ENCODE results near the gene LSAMP. TPM values are rescaled to one million over a fixed set of nuclear protein-coding genes. Genes with fewer than 3 reads are reported as not detected.

LSAMP gene
- total RNA-seq, 1 experiment from 2014 or later = 16.1 TPM

GRCh38 chr3:116442331-116443021, 2.8 kb downstream of the LSAMP start:
- in situ Hi-C loops (cut with HindIII; ENCODE audit: low pct_unique_long_range_greater_than_20kb, low sequenced_read_pairs) = no loop called here
- no peak for DNase-seq (ENCODE audit: low read depth, low spot score)

- no peak for DNase-seq (ENCODE audit: low read depth, low spot score)
- in situ Hi-C loops (cut with HindIII; ENCODE audit: low pct_unique_long_range_greater_than_20kb, low sequenced_read_pairs) = no loop called here
Measured at GRCh38 chr3:116441652-116442051, 3.6 kb downstream of the LSAMP start.

GRCh38 chr3:116440196-116440595, 5.1 kb downstream of the LSAMP start:
- DNase-seq (ENCODE audit: low read depth, low spot score) = no peak
- in situ Hi-C loops (cut with HindIII; ENCODE audit: low pct_unique_long_range_greater_than_20kb, low sequenced_read_pairs) = no loop called here

DNA sequence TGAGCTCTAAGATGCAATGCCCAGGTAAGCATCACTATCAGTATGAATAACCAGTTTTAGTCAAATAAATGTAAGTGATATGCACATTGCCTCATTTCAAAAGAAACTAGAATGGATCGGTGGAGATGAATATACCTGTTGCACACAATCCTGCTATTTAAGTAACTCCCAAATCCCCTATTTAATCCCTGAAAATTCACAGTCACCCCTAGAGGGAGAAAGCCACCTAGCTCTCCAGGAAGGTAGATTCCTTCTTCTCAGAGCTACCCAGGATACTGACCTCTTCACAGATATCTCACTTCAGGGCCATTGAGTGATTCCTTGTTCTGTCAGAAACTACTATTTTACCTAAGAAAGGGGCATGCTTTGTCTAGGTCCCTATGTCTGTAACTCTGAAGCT, 11.7 kb downstream of the LSAMP start:
- in situ Hi-C loops (cut with HindIII; ENCODE audit: low pct_unique_long_range_greater_than_20kb, low sequenced_read_pairs) = no loop called here
- DNase-seq (ENCODE audit: low read depth, low spot score) = no peak

DNA sequence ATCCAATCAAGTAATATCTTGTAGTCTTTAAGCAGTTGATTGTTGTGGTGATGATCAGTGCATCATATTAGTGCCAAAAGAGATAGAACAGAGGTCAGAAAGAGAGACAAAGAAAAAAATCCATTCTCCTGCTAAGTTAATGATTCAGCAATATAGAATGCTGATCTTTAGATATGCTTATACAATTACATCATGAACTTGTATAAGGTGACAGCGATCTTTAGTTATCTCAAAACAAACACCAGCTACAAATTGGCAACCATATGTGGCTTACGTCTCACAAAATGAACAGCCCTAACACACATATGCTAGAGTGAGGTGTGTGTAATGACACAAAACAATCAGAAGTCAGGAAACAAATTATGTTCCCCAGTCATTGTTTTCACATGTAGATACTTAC, 12.5 kb downstream of the LSAMP start:
- in situ Hi-C loops (cut with HindIII; ENCODE audit: low pct_unique_long_range_greater_than_20kb, low sequenced_read_pairs) = no loop called here
- no peak for DNase-seq (ENCODE audit: low read depth, low spot score)

DNA sequence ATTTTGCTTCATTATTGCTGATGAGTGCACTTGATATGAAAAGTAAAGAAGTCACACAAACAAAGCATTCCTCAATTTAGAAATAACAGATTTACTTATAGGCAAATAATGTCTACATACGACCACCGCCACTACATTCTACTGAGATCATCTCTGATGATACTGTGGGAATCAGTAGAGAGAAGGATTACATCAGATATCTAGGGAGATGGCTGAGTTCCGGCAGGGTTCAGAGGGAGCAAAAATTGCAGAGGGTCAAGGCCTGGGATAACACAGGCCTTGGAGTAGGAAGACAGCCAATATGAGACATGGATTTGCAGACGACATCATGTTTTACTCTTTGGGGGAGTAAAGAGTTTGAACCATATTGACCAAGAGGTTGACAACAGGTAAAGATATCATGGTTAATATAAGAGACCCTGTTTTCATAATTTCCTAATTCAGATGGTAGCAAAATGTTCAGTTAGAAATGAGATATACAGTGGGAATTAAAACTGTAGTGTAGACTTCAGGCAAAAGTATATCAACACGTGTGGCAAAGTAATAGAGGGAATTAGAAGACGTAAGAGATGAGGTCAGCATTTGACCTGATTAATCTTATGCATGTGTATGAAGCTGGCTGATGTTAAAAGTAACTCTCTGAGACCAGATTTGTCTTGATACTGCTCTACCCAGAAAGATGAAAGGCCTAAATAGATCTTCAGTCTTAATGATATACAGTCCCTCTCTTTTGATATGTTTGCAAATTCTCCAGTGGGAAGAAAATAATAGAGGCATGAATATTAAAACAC, 15.6 kb downstream of the LSAMP start:
- in situ Hi-C loops (cut with HindIII; ENCODE audit: low pct_unique_long_range_greater_than_20kb, low sequenced_read_pairs) = no loop called here
- DNase-seq (ENCODE audit: low read depth, low spot score) = no peak

DNA sequence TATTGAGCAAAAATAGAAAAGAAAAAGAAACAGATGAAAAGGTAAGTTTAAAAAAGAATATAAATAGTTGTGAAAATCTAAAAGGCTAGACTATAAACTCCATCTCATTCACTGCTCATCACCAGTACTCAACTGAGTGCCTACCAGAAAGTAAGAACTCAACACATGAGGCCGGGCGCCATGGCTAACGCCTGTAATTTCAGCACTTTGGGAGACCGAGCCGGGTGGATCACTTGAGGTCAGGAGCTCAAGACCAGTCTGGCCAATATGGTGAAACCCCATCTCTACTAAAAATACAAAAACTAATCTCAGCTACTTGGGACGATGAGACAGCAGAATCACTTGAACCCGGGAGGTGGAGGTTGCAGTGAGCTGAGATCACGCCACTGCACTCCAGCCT, 19.3 kb downstream of the LSAMP start:
- no peak for DNase-seq (ENCODE audit: low read depth, low spot score)
- in situ Hi-C loops (cut with HindIII; ENCODE audit: low pct_unique_long_range_greater_than_20kb, low sequenced_read_pairs) = no loop called here

DNA sequence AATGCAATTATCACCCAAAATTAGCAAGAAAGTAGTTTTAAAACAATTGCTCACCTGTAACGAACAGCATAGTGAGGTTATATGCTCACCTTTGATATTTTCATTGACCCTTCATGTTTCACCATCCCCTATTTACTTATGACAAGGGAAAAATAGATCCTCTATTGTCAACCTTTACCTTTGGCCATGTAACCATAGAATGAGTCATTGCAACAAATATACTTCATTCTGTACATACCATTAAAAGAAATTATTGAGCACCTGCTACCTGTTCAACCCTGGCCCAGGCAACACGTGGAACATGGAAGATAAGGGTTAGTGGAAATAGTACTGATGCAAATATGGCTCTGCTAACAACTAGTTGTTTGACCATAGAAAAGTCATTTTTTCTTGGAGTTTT, 20.2 kb downstream of the LSAMP start:
- in situ Hi-C loops (cut with HindIII; ENCODE audit: low pct_unique_long_range_greater_than_20kb, low sequenced_read_pairs) = no loop called here
- no peak for DNase-seq (ENCODE audit: low read depth, low spot score)

- no peak for DNase-seq (ENCODE audit: low read depth, low spot score)
- in situ Hi-C loops (cut with HindIII; ENCODE audit: low pct_unique_long_range_greater_than_20kb, low sequenced_read_pairs) = no loop called here
Measured at GRCh38 chr3:116423945-116424344, 21.3 kb downstream of the LSAMP start.

- in situ Hi-C loops (cut with HindIII; ENCODE audit: low pct_unique_long_range_greater_than_20kb, low sequenced_read_pairs) = no loop called here
- DNase-seq (ENCODE audit: low read depth, low spot score) = peak; percentile 87
Measured at GRCh38 chr3:116423374-116423773, 21.9 kb downstream of the LSAMP start.

- in situ Hi-C loops (cut with HindIII; ENCODE audit: low pct_unique_long_range_greater_than_20kb, low sequenced_read_pairs) = no loop called here
- no peak for DNase-seq (ENCODE audit: low read depth, low spot score)
Measured at GRCh38 chr3:116417151-116417550, 28.1 kb downstream of the LSAMP start.

- DNase-seq (ENCODE audit: low read depth, low spot score) = peak; percentile 45
- in situ Hi-C loops (cut with HindIII; ENCODE audit: low pct_unique_long_range_greater_than_20kb, low sequenced_read_pairs) = no loop called here
Measured at GRCh38 chr3:116413319-116413718, 32.0 kb downstream of the LSAMP start.

- no peak for DNase-seq (ENCODE audit: low read depth, low spot score)
- in situ Hi-C loops (cut with HindIII; ENCODE audit: low pct_unique_long_range_greater_than_20kb, low sequenced_read_pairs) = no loop called here
Measured at GRCh38 chr3:116408473-116408872, 36.8 kb downstream of the LSAMP start.

GRCh38 chr3:116405231-116405630, 40.1 kb downstream of the LSAMP start:
- DNase-seq (ENCODE audit: low read depth, low spot score) = no peak
- in situ Hi-C loops (cut with HindIII; ENCODE audit: low pct_unique_long_range_greater_than_20kb, low sequenced_read_pairs) = no loop called here

DNA sequence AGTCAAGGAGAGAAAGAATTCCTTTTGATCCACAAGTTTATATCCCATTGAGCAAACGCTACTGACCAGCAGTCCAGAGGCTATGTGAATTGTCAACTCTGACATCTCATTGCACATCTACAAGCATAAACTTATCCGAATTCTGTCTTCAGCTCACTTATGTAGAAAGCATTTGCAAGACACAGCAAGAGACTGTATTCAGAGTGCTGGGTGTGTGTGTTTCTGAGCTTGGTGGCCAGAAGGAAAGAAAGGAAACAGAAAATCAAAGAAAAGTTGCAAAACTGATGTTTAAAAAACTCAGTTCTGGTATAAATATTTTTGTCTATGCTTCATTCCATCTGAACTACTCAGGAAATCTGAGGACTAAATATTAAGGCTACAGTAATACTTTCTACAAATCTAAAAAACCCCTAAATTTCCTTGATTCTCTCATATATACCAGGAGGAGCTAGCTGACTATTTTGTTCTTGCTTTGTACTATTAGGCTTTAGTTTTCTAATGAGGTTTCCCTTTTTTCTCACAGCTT, 45.5 kb downstream of the LSAMP start:
- in situ Hi-C loops (cut with HindIII; ENCODE audit: low pct_unique_long_range_greater_than_20kb, low sequenced_read_pairs) = no loop called here
- no peak for DNase-seq (ENCODE audit: low read depth, low spot score)

DNA sequence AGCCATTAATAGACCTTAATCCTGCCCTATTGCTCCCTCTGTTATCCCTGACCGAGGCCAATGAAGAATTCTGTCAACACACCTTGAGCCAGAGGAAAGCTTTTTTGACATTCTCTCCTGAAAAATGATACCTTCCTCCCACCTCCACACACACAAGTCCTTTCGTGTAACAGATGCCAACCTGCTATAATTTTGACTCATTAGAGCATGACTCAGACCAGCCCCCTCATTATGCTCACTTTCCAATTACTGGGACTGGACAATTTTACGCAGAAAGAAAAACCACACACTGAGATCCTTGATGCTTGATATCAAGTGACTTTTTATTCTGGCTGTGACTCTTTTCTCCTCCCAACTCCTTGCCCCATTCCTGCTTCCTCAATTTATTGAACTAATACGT, 50.9 kb downstream of the LSAMP start:
- DNase-seq (ENCODE audit: low read depth, low spot score) = no peak
- in situ Hi-C loops (cut with HindIII; ENCODE audit: low pct_unique_long_range_greater_than_20kb, low sequenced_read_pairs) = no loop called here

DNA sequence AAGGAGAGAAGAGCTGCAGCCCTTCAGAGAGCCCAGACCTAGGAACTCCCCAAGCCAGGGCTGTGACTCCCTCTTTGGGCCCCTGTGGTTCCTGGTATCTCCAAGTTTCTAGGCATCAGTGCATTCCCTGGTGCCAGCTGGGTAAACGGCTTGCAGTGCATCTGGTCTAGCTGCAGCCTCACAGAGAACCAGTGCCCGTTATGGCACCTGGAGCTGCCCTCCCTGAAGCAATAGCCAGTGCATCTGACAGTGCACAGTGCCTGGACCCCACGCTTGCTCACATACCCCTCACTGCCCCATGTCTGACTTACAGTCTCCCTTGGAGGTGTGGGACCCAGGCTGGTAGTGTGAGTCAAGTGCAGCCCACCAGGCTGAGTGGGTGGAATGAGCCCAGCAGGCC, 52.1 kb downstream of the LSAMP start:
- no peak for DNase-seq (ENCODE audit: low read depth, low spot score)
- in situ Hi-C loops (cut with HindIII; ENCODE audit: low pct_unique_long_range_greater_than_20kb, low sequenced_read_pairs) = no loop called here

DNA sequence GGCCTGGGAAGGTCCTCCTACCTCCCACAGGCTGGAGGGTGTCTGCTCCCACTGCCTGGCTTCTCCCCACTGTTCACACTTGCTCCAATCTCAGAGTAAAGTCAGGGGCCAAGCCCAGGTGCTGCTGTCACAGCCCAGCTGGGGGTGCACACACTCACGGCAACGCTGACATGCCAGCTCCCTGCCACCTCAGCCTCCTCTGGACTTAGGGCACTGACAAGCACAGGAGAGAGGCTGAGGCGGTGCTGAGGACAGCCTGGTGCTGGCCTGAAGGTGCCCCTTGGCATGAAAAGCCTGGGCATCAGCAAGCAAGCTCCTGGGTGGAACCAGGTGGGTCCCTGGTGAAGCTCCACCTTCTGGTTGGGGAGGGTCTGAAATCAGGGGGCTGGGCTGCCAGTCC, 53.0 kb downstream of the LSAMP start:
- in situ Hi-C loops (cut with HindIII; ENCODE audit: low pct_unique_long_range_greater_than_20kb, low sequenced_read_pairs) = no loop called here
- no peak for DNase-seq (ENCODE audit: low read depth, low spot score)
